H9 (cell line): Measurements from ENCODE around the gene BEGAIN. TPM values are rescaled to one million over a fixed set of nuclear protein-coding genes. Genes with fewer than 3 reads are reported as not detected.

Experiments
- DNase-seq: peaks from one replicate; pipeline ENCODE4 v3.0.0-alpha.2; 2017
- H2AFZ ChIP-seq: one replicate; pipeline ENCODE4 v1.6.1; 2013; ENCODE audit warnings: mild to moderate bottlenecking, low read length, control low read depth, moderate library complexity
- H2AK5ac ChIP-seq: 2 replicates; pipeline ENCODE4 v1.6.1; 2013; ENCODE audit warnings: low read length, control low read depth, mixed read lengths; ENCODE audit not compliant: insufficient read length
- H2BK120ac ChIP-seq: one replicate; pipeline ENCODE4 v1.6.1; 2013; ENCODE audit warnings: low read depth, mild to moderate bottlenecking, low read length, control low read depth, inconsistent platforms; ENCODE audit not compliant: poor library complexity, severe bottlenecking
- H2BK12ac ChIP-seq: 2 replicates; pipeline ENCODE4 v1.6.1; 2013; ENCODE audit warnings: low read length, control low read depth, mixed read lengths, low read depth; ENCODE audit not compliant: insufficient read length
- H2BK15ac ChIP-seq: 2 replicates; pipeline ENCODE4 v1.6.1; 2013; ENCODE audit warnings: low read depth, low read length, control low read depth
- H2BK20ac ChIP-seq: one replicate; pipeline ENCODE4 v1.6.1; 2013; ENCODE audit warnings: low read depth, mild to moderate bottlenecking, low read length, control low read depth, inconsistent platforms; ENCODE audit not compliant: poor library complexity, severe bottlenecking
- H2BK5ac ChIP-seq: 2 replicates; pipeline ENCODE4 v1.6.1; 2013; ENCODE audit warnings: low read length, control low read depth, mixed read lengths; ENCODE audit not compliant: insufficient read length
- H3K14ac ChIP-seq: 2 replicates; pipeline ENCODE4 v1.6.1; 2013; ENCODE audit warnings: low read length, control low read depth; ENCODE audit not compliant: insufficient read depth
- H3K18ac ChIP-seq: 2 replicates; pipeline ENCODE4 v1.6.1; 2013; ENCODE audit warnings: low read depth, mild to moderate bottlenecking, mixed read lengths, low read length, control low read depth; ENCODE audit not compliant: insufficient read length
- H3K23ac ChIP-seq: 2 replicates; pipeline ENCODE4 v1.6.1; 2013; ENCODE audit warnings: low read length, control low read depth, mixed read lengths, low read depth; ENCODE audit not compliant: insufficient read length
- H3K23me2 ChIP-seq: 2 replicates; pipeline ENCODE4 v1.6.1; 2013; ENCODE audit warnings: low read depth, mild to moderate bottlenecking, mixed read lengths, low read length, control low read depth; ENCODE audit not compliant: insufficient read length, poor library complexity, severe bottlenecking
- H3K27ac ChIP-seq: 2 replicates; pipeline ENCODE4 v1.5.1; 2013; ENCODE audit warnings: low read length, control low read depth, mixed read lengths, low read depth; ENCODE audit not compliant: insufficient read length
- H3K27me3 ChIP-seq: 2 replicates; pipeline ENCODE4 v1.6.1; 2013; ENCODE audit warnings: low read length, control low read depth, inconsistent platforms; ENCODE audit not compliant: insufficient read depth
- H3K4ac ChIP-seq: 2 replicates; pipeline ENCODE4 v1.6.1; 2013; ENCODE audit warnings: low read depth, mild to moderate bottlenecking, control low read depth, inconsistent platforms, low read length, moderate library complexity
- H3K4me1 ChIP-seq: 2 replicates; pipeline ENCODE4 v1.6.1; 2013; ENCODE audit warnings: low read length, control low read depth, inconsistent platforms; ENCODE audit not compliant: insufficient read depth
- H3K4me2 ChIP-seq: 2 replicates; pipeline ENCODE4 v1.6.1; 2013; ENCODE audit warnings: low read length, control low read depth, mixed read lengths; ENCODE audit not compliant: insufficient read length, insufficient read depth
- H3K56ac ChIP-seq: 2 replicates; pipeline ENCODE4 v1.6.1; 2013; ENCODE audit warnings: low read depth, mild to moderate bottlenecking, mixed read lengths, low read length, control low read depth; ENCODE audit not compliant: insufficient read length
- H3K79me1 ChIP-seq: 2 replicates; pipeline ENCODE4 v1.6.1; 2013; ENCODE audit warnings: low read depth, mild to moderate bottlenecking, moderate library complexity, low read length, control low read depth, inconsistent platforms; ENCODE audit not compliant: insufficient read depth, poor library complexity, severe bottlenecking
- H3K79me2 ChIP-seq: 2 replicates; pipeline ENCODE4 v1.6.1; 2013; ENCODE audit warnings: low read length, control low read depth, inconsistent platforms; ENCODE audit not compliant: insufficient read depth
- H3K9ac ChIP-seq: 2 replicates; pipeline ENCODE4 v1.6.1; 2013; ENCODE audit warnings: low read length, control low read depth, mixed read lengths; ENCODE audit not compliant: insufficient read length; ENCODE audit errors: extremely low read depth
- H3K9me3 ChIP-seq: one replicate; pipeline ENCODE4 v1.6.1; 2013; ENCODE audit warnings: low read depth, low read length, inconsistent platforms; ENCODE audit not compliant: control insufficient read depth
- H3T11ph ChIP-seq: one replicate; pipeline ENCODE4 v1.6.1; 2013; ENCODE audit warnings: mild to moderate bottlenecking, low read length, control low read depth, inconsistent platforms
- H4K20me1 ChIP-seq: one replicate; pipeline ENCODE4 v1.6.1; 2013; ENCODE audit not compliant: control insufficient read depth, insufficient read length, insufficient read depth
- H4K5ac ChIP-seq: 2 replicates; pipeline ENCODE4 v1.6.1; 2013; ENCODE audit warnings: low read depth, mild to moderate bottlenecking, mixed read lengths, low read length, control low read depth; ENCODE audit not compliant: insufficient read length
- H4K8ac ChIP-seq: replicated peaks from 2 replicates; pipeline ENCODE4 v1.6.1; 2013; ENCODE audit warnings: low read length, control low read depth, mixed read lengths, low read depth; ENCODE audit not compliant: insufficient read length
- H4K91ac ChIP-seq: 2 replicates; pipeline ENCODE4 v1.6.1; 2013; ENCODE audit warnings: low read depth, mild to moderate bottlenecking, moderate library complexity, mixed read lengths, low read length, control low read depth; ENCODE audit not compliant: insufficient read length
- H3K27ac Mint-ChIP-seq, 3 experiments: 2 replicates in 2 of 3; 3 replicates in 1 of 3; pipeline ENCODE4 v1.8.0; 2020 to 2021; ENCODE audit warnings: mixed read lengths in 3 of 3, mild to moderate bottlenecking in 1 of 3, moderate library complexity in 1 of 3
- H3K27me3 Mint-ChIP-seq: 2 replicates; pipeline ENCODE4 v1.8.0; 2021; ENCODE audit warnings: low read depth, mild to moderate bottlenecking, moderate library complexity, mixed read lengths
- H3K36me3 Mint-ChIP-seq, 3 experiments: 2 replicates in 2 of 3; 3 replicates in 1 of 3; pipeline ENCODE4 v1.8.0; 2020 to 2021; ENCODE audit warnings: low read depth in 3 of 3, mixed read lengths in 3 of 3; ENCODE audit not compliant: insufficient read depth in 1 of 3
- H3K4me1 Mint-ChIP-seq, 2 experiments: 2 replicates each; pipeline ENCODE4 v1.8.0; 2020; ENCODE audit warnings: mixed read lengths in 2 of 2
- H3K4me3 Mint-ChIP-seq, 2 experiments: 2 replicates in 1 of 2; 3 replicates in 1 of 2; pipeline ENCODE4 v1.8.0; 2020 to 2021; ENCODE audit warnings: mild to moderate bottlenecking in 2 of 2, mixed read lengths in 2 of 2, moderate library complexity in 1 of 2
- H3K9me3 Mint-ChIP-seq, 2 experiments: 2 replicates in 1 of 2; 3 replicates in 1 of 2; pipeline ENCODE4 v1.8.0; 2020; ENCODE audit warnings: mild to moderate bottlenecking in 2 of 2, mixed read lengths in 2 of 2, moderate library complexity in 1 of 2
- CTCF ChIP-seq: fragments of 200-600 bp; sonication (generic); conservative IDR thresholded peaks from 3 replicates; pipeline ENCODE4 v1.8.0; 2021; ENCODE audit warnings: antibody characterized with exemption, mild to moderate bottlenecking
- WGBS: extraction: QIAGEN DNeasy Blood & Tissue Kit; methylation state at CpG from one replicate; pipeline ENCODE4 v1.1.7; 2013; ENCODE audit warnings: missing lambda C conversion rate, low lambda C conversion rate, mixed read lengths; ENCODE audit not compliant: insufficient read length; ENCODE audit errors: extremely low coverage; 5-methylcytosine and 5-hydroxymethylcytosine counted together
- total RNA-seq: library from RNA; stranded (reverse); gene quantifications from 2 replicates; pipeline ENCODE4 v1.2.1, GENCODE V29; 2021

Gene BEGAIN
- total RNA-seq, 1 experiment from 2014 or later, result 2.6 TPM

DNA sequence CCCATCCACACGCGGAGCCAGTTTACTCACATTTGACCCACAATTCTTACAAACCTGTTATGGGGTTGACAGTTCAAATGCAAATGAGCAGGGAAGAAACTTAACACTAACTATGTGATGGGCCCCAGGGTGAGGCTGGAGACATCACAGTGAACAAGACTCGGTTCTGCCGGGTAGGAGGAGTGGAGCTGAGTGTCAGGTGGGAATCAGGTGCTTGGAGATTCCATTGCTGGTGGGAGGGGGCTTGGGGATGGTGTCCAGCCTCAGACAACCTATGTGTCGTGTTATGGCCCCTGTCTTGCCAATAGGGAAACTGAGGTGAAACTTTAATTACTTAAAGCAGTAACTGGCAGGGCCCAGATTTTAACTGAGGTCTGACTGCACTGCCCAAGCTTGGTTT is 41.9 kb downstream of the BEGAIN start:
- no peak overlapping the region for H4K91ac ChIP-seq
- no peaks in the 10 kb centered on the region for H3K79me2 ChIP-seq
- no peaks in the 10 kb centered on the region for H3K23me2 ChIP-seq
- no peak overlapping the region for H4K8ac ChIP-seq
- no peak overlapping the region for H3K18ac ChIP-seq
- no peaks in the 10 kb centered on the region for H3K27me3 ChIP-seq
- H3K27ac Mint-ChIP-seq, result no peak overlapping the region
- no peak overlapping the region for H3K14ac ChIP-seq
- no peak overlapping the region for H2BK120ac ChIP-seq
- H4K20me1 ChIP-seq, result no peaks in the 10 kb centered on the region
- no peak overlapping the region for H2BK5ac ChIP-seq
- H3K4me1 Mint-ChIP-seq, result peaks cover 8 to 15% of the 10 kb centered on the region in 2 experiments
- H3K9me3 Mint-ChIP-seq, result no peaks in the 10 kb centered on the region; a peak in 1 of 5 replicates
- H3K9ac ChIP-seq, result no peak overlapping the region
- H3K23ac ChIP-seq, result no peak overlapping the region
- no peaks in the 10 kb centered on the region for H3K36me3 Mint-ChIP-seq
- H3K9me3 ChIP-seq, result no peaks in the 10 kb centered on the region
- no peak overlapping the region for H3K56ac ChIP-seq
- no peak overlapping the region for H3T11ph ChIP-seq
- no peak for DNase-seq
- no peak for TF ChIP-seq CTCF
- H3K4ac ChIP-seq, result no peak overlapping the region
- no peak overlapping the region for H3K4me3 Mint-ChIP-seq
- H2BK12ac ChIP-seq, result no peak overlapping the region
- no CpG with 5 or more reads among the region's 5 CpGs for WGBS
- no peak overlapping the region for H3K4me2 ChIP-seq
- H3K4me1 ChIP-seq, result peaks cover 3% of the 10 kb centered on the region; the same call in 1 of the 2 replicates
- H2BK20ac ChIP-seq, result no peak overlapping the region
- no peak overlapping the region for H2BK15ac ChIP-seq
- no peak overlapping the region for H2AK5ac ChIP-seq
- no peak overlapping the region for H3K27ac ChIP-seq
- no peaks in the 10 kb centered on the region for H3K79me1 ChIP-seq
- no peak overlapping the region for H4K5ac ChIP-seq
- peaks cover 2% of the 10 kb centered on the region; the same call in 1 of the 2 replicates for H3K27me3 Mint-ChIP-seq
- no peak overlapping the region for H2AFZ ChIP-seq
